ENCODE results near the gene PCDHA6.

GRCh38 chr5:140868721-140869554, 41.2 kb downstream of the PCDHA6 start, which contains the start of gene PCDHA11:
- TF ChIP-seq CTCF (IDR thresholded peaks at IDR 0.05; ENCODE audit: low read depth, low read length) (no peak), EZH2phosphoT487 (IDR thresholded peaks at IDR 0.05; ENCODE audit: low read depth) (no peak)
